GM15510 (cell line): ENCODE measurements around the gene TPD52L2.

Source experiments
- POLR2A ChIP-seq: IDR thresholded peaks from 3 replicates; pipeline ENCODE4 v1.6.1; 2011; ENCODE audit warnings: borderline replicate concordance; ENCODE audit not compliant: insufficient read length; ENCODE audit errors: extremely low read depth

Gene TPD52L2

DNA sequence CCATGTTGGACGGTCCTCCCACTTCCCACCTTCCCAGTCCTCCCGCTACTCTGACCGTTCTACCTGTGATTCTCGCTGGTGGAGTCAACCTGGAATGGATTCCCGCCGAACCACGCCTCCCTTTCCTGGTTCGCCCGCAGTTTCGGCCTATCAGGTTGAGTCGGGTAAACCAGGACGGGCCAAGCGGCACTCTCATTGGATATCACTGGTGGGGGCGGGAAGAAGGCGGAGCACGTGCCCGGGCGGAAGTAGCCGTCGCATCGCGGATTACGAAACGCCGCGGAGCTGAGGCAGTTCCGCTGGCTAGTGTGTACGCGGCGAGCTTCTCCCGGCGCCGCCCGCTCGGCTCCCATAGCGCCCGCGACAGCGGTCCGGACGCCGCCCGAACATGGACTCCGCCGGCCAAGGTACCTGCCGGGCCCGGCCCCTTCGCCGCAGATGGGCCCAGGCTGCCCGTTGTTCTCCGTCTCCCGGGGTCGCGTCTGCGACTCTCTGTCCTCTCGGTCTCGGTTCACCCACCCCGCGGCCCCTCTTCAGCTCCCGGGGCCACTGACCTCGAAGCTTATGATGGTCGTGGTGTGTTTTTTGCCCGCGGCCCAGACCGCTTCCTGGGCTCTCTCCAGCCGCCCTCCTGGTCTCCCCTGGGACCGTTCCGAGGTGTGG, at the start of gene TPD52L2:
TPD52L2 (plus strand) TSS at position 293 of the 663 bp plus-strand sequence; CDS start at position 389, 96 bp downstream.
- TF ChIP-seq POLR2A: peak; percentile 90

DNA sequence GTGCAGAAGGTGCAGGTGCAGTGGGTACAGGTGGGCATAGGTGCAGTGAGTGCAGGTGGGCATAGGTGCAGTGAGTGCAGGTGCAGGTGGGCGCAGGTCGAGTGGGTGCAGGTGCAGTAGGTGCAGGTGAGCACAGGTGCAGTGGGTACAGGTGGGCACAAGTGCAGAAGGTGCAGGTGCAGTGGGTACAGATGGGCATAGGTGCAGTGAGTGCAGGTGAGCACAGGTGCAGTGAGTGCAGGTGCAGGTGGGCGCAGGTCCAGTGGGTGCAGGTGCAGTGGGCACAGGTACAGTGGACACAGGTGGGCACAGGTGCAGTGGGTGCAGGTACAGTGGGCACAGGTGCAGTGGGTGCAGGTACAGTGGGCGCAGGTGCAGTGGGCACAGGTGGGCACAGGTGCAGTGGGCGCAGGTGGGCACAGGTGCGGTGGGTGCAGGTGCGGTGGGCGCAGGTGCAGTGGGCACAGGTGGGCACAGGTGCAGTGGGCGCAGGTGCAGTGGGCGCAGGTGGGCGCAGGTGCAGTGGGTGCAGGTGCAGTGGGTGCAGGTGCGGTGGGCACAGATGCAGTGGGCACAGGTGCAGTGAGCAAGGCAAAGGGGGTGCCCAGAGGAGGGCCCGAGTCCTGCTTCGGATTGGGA, 49.3 kb upstream of the TPD52L2 start:
- TF ChIP-seq POLR2A: no peak

DNA sequence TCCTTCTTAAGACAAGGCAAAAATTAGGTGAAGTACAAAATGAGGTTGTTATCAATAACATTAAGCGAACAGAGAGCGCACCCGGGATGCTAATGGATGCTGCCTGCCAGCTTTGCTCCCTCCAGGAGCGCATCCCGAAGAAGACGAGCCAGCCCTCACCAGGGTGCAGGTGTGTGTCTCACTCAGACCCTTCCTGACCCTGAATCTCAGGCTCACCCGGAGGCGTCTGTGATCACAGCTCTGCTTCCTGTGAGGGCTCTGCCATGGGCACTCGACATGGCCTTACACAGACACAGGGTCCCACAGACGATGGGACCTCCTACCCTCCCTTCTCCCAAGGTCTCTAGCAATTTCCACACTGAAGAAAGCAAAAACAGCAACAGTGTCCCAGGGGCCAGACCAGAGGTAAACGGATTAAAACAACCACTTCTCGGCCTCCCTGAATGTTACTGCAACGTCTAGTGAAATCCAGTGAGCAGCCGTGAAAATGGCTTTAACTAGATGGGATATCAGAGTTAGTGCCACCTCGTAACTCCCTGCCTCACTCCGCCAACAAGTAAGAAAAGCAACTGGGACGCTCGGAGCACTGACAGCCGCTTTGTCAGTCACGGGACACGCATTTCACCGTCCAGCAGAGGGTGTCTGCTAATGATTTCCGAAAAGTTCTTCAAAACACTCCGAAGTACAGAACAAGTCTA, 45.7 kb upstream of the TPD52L2 start:
- no peak for TF ChIP-seq POLR2A

- no peak for TF ChIP-seq POLR2A
Observed at GRCh38 chr20:63821811-63822210, 43.3 kb upstream of the TPD52L2 start.

- TF ChIP-seq POLR2A: no peak
Observed at GRCh38 chr20:63822276-63822696, 42.8 kb upstream of the TPD52L2 start.

- no peak for TF ChIP-seq POLR2A
Observed at GRCh38 chr20:63823691-63824311, 41.3 kb upstream of the TPD52L2 start.

GRCh38 chr20:63825331-63826118, 39.5 kb upstream of the TPD52L2 start:
- TF ChIP-seq POLR2A: no peak

DNA sequence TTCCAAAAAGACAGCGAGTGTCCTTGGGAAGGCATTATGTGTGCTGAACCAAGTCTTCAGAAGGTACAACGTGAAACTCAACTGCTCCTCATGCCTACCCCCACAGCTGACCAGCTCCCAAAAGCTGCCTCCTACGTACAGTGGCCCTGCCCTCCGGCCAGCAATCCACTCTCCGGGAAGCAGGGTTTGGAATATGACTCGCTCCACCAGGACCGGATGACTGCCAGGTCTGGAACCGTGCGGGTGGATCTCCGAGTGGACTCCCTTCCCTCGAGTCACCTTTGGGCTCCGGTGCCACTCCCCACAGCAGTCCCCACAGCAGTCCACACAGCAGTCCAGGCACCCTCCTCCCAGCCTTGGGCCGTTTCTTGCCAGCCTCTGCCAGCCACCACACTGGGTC, 38.3 kb upstream of the TPD52L2 start:
- TF ChIP-seq POLR2A: no peak

- no peak for TF ChIP-seq POLR2A
Observed at GRCh38 chr20:63828124-63828523, 36.9 kb upstream of the TPD52L2 start.

- TF ChIP-seq POLR2A: no peak
Observed at GRCh38 chr20:63828545-63828944, 36.5 kb upstream of the TPD52L2 start.

DNA sequence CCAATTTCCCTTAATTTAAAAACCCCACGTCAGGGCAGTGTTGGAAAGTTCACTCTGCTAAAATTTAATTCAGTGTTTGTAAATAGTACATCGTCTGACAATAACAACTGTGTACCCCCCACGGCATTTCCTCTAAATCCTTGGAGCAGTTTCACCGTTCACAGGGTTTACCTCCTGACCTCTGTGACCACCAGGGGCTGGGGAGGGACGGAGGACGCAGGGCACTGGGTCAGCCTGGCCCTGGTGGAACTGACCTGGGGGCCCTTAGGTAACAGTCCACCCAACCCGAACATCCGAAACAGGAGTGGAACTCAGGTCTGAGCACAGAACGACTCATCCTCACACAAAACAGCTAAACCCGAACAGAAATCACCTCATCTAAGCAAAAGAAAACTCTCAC, 36.1 kb upstream of the TPD52L2 start:
- TF ChIP-seq POLR2A: no peak

- TF ChIP-seq POLR2A: no peak
Observed at GRCh38 chr20:63829603-63829944, 35.5 kb upstream of the TPD52L2 start.

DNA sequence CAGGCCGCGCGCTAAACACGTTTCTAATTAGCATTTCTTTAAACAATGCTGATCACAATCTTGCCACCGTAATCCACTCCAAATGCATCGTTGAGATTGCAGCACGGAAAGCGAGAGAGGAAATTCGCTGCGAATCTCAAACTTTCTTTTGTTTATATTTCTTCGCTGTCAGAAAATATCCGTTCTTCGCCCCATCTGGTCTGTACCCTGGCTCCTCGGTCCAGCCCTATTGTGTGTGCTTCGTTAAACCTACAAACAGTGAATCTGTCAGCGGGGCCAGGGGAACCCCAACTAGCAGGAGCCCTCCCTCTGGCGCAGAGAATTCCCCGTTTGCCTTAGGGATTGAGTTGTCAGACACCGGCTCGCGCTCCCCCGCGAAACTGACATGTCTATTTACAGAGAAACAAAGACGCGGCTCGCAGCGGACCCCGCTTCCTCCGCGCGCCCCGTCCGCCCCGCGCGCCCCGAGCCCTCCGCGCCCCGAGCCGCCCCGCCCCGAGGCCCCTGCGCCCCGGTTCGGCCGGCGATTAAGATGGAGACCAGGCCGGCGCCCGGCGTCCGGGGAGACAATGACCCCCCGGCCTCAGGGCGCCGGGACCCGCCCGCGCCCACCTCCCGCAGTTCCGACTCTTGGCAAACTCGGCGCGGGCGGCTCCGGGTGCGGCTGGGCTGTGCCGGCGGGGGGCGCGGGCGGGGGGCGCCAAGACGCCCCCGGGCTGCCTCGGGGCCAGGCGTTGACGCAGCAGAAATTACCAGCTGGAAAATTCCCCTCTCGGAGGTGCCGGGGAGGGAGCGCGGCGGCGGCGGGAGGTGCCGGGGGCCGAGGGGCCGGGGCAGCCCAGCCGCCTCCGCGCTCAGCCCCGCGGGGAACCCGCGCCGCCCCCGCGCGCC, 34.9 kb upstream of the TPD52L2 start:
- no peak for TF ChIP-seq POLR2A
